NCI-H748 treated with DMSO at 0.1 percent for 48 hours (cell line): ENCODE results near the gene SLC13A3.

Source experiments
- DNase-seq: peaks from one replicate; lab custom pipeline; 2025; lab: John Stamatoyannopoulos, UW

Gene SLC13A3

GRCh38 chr20:46523696-46524328 is 127.4 kb downstream of the SLC13A3 start:
- DNase-seq: no peak

- DNase-seq: no peak
Measured at GRCh38 chr20:46523108-46523507, 128.2 kb downstream of the SLC13A3 start.

- peak; percentile 10 for DNase-seq
Measured at GRCh38 chr20:46520976-46521579, 130.2 kb downstream of the SLC13A3 start.

- DNase-seq: no peak
Measured at GRCh38 chr20:46520540-46520939, 130.7 kb downstream of the SLC13A3 start.

- no peak for DNase-seq
Measured at GRCh38 chr20:46519471-46520068, 131.7 kb downstream of the SLC13A3 start.

- DNase-seq: peak; percentile 55
Measured at GRCh38 chr20:46512943-46513844, 138.1 kb downstream of the SLC13A3 start, which contains the start of gene ZNF334. TSS of gene ZNF334 (minus strand) at chr20:46513559. CDS start at chr20:46512102, 1,457 bp downstream.

- DNase-seq: no peak
Measured at GRCh38 chr20:46509523-46509922, 141.7 kb downstream of the SLC13A3 start.
